Neural cell (in vitro differentiated cells): Measurements from ENCODE around the gene TAAR9. TPM values are rescaled to one million over a fixed set of nuclear protein-coding genes. Genes with fewer than 3 reads are reported as not detected.

Experiments used
- H2AFZ ChIP-seq: fragments of 200-600, 300-800 bp; sonication (generic), shearing (Covaris generic); 2 replicates; pipeline ENCODE4 v1.6.0; 2014; ENCODE audit warnings: low read depth, mild to moderate bottlenecking, antibody characterized with exemption, low read length, moderate library complexity
- H3F3A ChIP-seq: fragments of 200-600 bp; shearing (Covaris generic); 2 replicates; pipeline ENCODE4 v1.6.1; 2016; ENCODE audit warnings: mild to moderate bottlenecking, moderate library complexity, mixed read lengths, antibody characterized with exemption, low read length; ENCODE audit not compliant: insufficient read depth, poor library complexity, severe bottlenecking
- H3K27ac ChIP-seq: fragments of 200-600, 300-800 bp; sonication (generic), shearing (Covaris generic); 2 replicates; pipeline ENCODE4 v1.5.1; 2014; ENCODE audit warnings: mild to moderate bottlenecking, low read length, moderate library complexity
- H3K27me3 ChIP-seq: fragments of 300-800, 200-600 bp; sonication (generic), shearing (Covaris generic); 2 replicates; pipeline ENCODE4 v1.6.0; 2014; ENCODE audit warnings: mild to moderate bottlenecking, low read depth, low read length, moderate library complexity; ENCODE audit not compliant: insufficient read depth
- H3K36me3 ChIP-seq: fragments of 300-800, 200-600 bp; sonication (generic), shearing (Covaris generic); 2 replicates; pipeline ENCODE4 v1.5.1; 2014; ENCODE audit warnings: mild to moderate bottlenecking, antibody characterized with exemption, low read length, moderate library complexity; ENCODE audit not compliant: insufficient read depth
- H3K4me2 ChIP-seq: fragments of 300-800, 200-600 bp; sonication (generic), shearing (Covaris generic); 2 replicates; pipeline ENCODE4 v1.6.0; 2014; ENCODE audit warnings: mild to moderate bottlenecking, low read length
- H3K4me3 ChIP-seq: fragments of 300-800, 200-600 bp; sonication (generic), shearing (Covaris generic); 2 replicates; pipeline ENCODE4 v1.5.1; 2014; ENCODE audit warnings: mild to moderate bottlenecking, low read length, moderate library complexity
- H3K79me2 ChIP-seq: fragments of 200-600 bp; shearing (Covaris generic); replicated peaks from 2 replicates; pipeline ENCODE4 v1.6.0; 2014; ENCODE audit warnings: mild to moderate bottlenecking, low read length, moderate library complexity; ENCODE audit not compliant: insufficient read depth
- H3K9ac ChIP-seq: fragments of 300-800, 200-600 bp; sonication (generic), shearing (Covaris generic); 2 replicates; pipeline ENCODE4 v1.6.1; 2016; ENCODE audit warnings: mild to moderate bottlenecking, low read length, mixed read lengths
- H3K9me2 ChIP-seq: fragments of 200-600 bp; shearing (Covaris generic); 2 replicates; pipeline ENCODE4 v1.6.1; 2016; ENCODE audit warnings: mild to moderate bottlenecking, low read length, mixed read lengths; ENCODE audit not compliant: insufficient read depth
- H3K9me3 ChIP-seq: fragments of 200-600, 300-800 bp; sonication (generic), shearing (Covaris generic); 2 replicates; pipeline ENCODE4 v1.6.1; 2016; ENCODE audit warnings: mild to moderate bottlenecking, mixed run types, low read length, moderate library complexity, mixed read lengths
- H4K20me1 ChIP-seq: fragments of 200-600 bp; shearing (Covaris generic); 2 replicates; pipeline ENCODE4 v1.6.1; 2016; ENCODE audit warnings: mild to moderate bottlenecking, mixed run types; ENCODE audit not compliant: insufficient read depth
- CTCF ChIP-seq: fragments of 450-650 bp; IDR thresholded peaks from 2 replicates; pipeline ENCODE4 v1.5.1; 2014; ENCODE audit warnings: antibody characterized with exemption, mild to moderate bottlenecking, moderate library complexity; ENCODE audit not compliant: poor library complexity, severe bottlenecking
- EZH2 ChIP-seq: fragments of 200-600, 300-800 bp; shearing (Covaris generic), sonication (generic); IDR thresholded peaks from 2 replicates; pipeline ENCODE4 v1.6.1; 2014; ENCODE audit warnings: antibody characterized with exemption, low read length, borderline replicate concordance, mild to moderate bottlenecking; ENCODE audit not compliant: insufficient read depth, poor library complexity, severe bottlenecking
- MXI1 ChIP-seq: fragments of 450-650 bp; conservative IDR thresholded peaks from 2 replicates; pipeline ENCODE4 v1.6.1; 2014; ENCODE audit warnings: antibody characterized with exemption, mild to moderate bottlenecking; ENCODE audit not compliant: poor library complexity, severe bottlenecking
- POLR2AphosphoS5 ChIP-seq: IDR thresholded peaks from 2 replicates; pipeline ENCODE4 v1.6.1; 2012
- RAD21 ChIP-seq: fragments of 450-650 bp; conservative IDR thresholded peaks from 2 replicates; pipeline ENCODE4 v1.6.1; 2014; ENCODE audit warnings: antibody characterized with exemption, mild to moderate bottlenecking, moderate library complexity
- REST ChIP-seq: IDR thresholded peaks from 2 replicates; pipeline ENCODE4 v1.6.1; 2012; ENCODE audit warnings: borderline replicate concordance
- SMC3 ChIP-seq: fragments of 450-650 bp; conservative IDR thresholded peaks from 2 replicates; pipeline ENCODE4 v1.6.1; 2014; ENCODE audit warnings: antibody characterized with exemption, mild to moderate bottlenecking, moderate library complexity; ENCODE audit not compliant: poor library complexity
- polyA plus RNA-seq: library from polyadenylated mRNA; depleted of rRNA; stranded (reverse); fragments of >200 nt; gene quantifications from 2 replicates; pipeline ENCODE4 v1.2.3, GENCODE V29; 2014

Gene TAAR9
- polyA plus RNA-seq, 1 donor from 2014 or later, result not detected

- H3K27me3 ChIP-seq, result no peaks in the 10 kb centered on the region
- H3K4me3 ChIP-seq, result no peak overlapping the region
- peaks cover 46% of the 10 kb centered on the region for H3K79me2 ChIP-seq
- no peaks in the 10 kb centered on the region for H3K9me3 ChIP-seq
- TF ChIP-seq MXI1 (no peak), REST (no peak)
- H3K36me3 ChIP-seq, result no peaks in the 10 kb centered on the region
- H3K9ac ChIP-seq, result no peak overlapping the region
- no peaks in the 10 kb centered on the region for H4K20me1 ChIP-seq
- H3K4me2 ChIP-seq, result no peak overlapping the region
- H3K9me2 ChIP-seq, result no peaks in the 10 kb centered on the region
- no peak overlapping the region for H3K27ac ChIP-seq
- H3F3A ChIP-seq, result no peaks in the 10 kb centered on the region
- no peak overlapping the region for H2AFZ ChIP-seq
Measured at GRCh38 chr6:132505158-132505557, 32.9 kb upstream of the TAAR9 start.

- no peak for TF ChIP-seq EZH2
- no peak for TF ChIP-seq REST
- TF ChIP-seq POLR2AphosphoS5, result no peak
- no peak for TF ChIP-seq RAD21
- TF ChIP-seq CTCF, result no peak
- no peak for TF ChIP-seq SMC3
- no peaks in the 10 kb centered on the region for H3F3A ChIP-seq
- H3K9me2 ChIP-seq, result no peaks in the 10 kb centered on the region
- H3K79me2 ChIP-seq, result peaks cover 59% of the 10 kb centered on the region
- H2AFZ ChIP-seq, result no peak overlapping the region
- no peak overlapping the region for H3K27ac ChIP-seq
- no peaks in the 10 kb centered on the region for H4K20me1 ChIP-seq
- H3K27me3 ChIP-seq, result no peaks in the 10 kb centered on the region
- H3K4me3 ChIP-seq, result no peak overlapping the region
- no peak overlapping the region for H3K4me2 ChIP-seq
- H3K9ac ChIP-seq, result no peak overlapping the region
- H3K9me3 ChIP-seq, result no peaks in the 10 kb centered on the region
- H3K36me3 ChIP-seq, result no peaks in the 10 kb centered on the region
Measured at GRCh38 chr6:132506461-132506860, 31.6 kb upstream of the TAAR9 start.
